ENCODE measurements around the gene EHBP1L1. TPM values are rescaled to one million over a fixed set of nuclear protein-coding genes. Genes with fewer than 3 reads are reported as not detected.

EHBP1L1 gene
- polyA plus RNA-seq, 2 of the 4 experiments (the other 2 are of a cell fraction) = 11.6 to 43.8 TPM

DNA sequence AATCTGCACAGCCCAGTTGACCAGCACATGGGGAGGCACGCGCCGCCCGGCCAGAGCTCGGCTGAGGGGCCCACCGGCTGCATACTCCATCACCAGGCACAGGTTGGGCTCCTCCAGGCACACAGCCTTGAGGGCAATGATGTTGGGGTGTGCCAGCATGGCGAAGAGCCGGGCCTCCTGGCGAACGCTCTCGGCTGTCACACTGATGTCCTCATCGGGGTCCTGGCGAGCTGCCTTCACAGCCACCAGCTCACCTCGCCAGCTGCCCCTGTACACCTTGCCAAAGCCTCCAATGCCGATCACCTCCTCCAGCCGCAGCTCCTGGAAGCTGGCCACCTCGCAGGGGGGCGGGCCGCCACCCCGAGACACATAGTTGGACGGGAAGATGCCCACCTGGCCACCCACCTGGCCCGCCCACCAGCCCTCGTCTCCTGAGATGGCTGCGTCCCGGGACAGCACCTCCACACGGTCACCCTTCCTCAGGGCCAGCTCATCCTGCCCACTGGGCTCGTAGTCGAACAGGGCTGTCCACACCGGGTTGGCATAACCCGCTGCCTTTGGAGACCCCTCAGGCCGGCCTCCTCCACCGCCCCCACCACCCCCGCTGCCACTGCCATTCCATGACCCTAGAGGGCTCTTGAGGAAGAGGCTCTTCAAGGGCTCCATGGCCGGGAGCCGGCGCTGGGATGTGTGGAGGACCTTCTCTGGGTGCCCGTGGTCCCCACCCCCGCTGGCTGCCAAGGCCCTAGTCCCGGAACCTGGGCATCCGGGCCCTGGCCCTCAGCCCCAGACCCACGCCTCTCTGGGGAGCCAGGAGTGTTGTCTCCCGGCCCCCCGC is 37.5 kb downstream of the EHBP1L1 start (continued):
- TF ChIP-seq, protein P1, sequence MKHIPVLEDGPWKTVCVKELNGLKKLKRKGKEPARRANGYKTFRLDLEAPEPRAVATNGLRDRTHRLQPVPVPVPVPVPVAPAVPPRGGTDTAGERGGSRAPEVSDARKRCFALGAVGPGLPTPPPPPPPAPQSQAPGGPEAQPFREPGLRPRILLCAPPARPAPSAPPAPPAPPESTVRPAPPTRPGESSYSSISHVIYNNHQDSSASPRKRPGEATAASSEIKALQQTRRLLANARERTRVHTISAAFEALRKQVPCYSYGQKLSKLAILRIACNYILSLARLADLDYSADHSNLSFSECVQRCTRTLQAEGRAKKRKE (CRISPR knock-in tag; IDR thresholded peaks at IDR 0.05; ENCODE audit: low read depth) = no peak
- TF ChIP-seq HEYL (CRISPR knock-in tag; IDR thresholded peaks at IDR 0.05) (no peak), RFX5 (IDR thresholded peaks at IDR 0.05) (no peak), HOXB13 (CRISPR knock-in tag; IDR thresholded peaks at IDR 0.05; ENCODE audit: low read depth) (no peak), NR3C1 (IDR thresholded peaks at IDR 0.05) (no peak)

- peak within 1 kb of the TSS; percentile 92 for H3K4me3 ChIP-seq
- 2% methylated on average over 51 of the region's 55 CpGs for WGBS (ENCODE audit: missing lambda C conversion rate)
- H3K4me2 ChIP-seq = peak within 1 kb of the TSS; percentile 98
- ATAC-seq (peak; percentile 78 to 86), FAIRE-seq (peak; percentile 100), DNase-seq (ENCODE audit: low read depth in 1 of 2, low spot score in 1 of 2) (peak; percentile 100)
- H3K4me1 ChIP-seq = peaks cover 39% of the 10 kb centered on the region
- ChIA-PET CTCF (interaction anchor here (0.7 to 20.1 kb wide), 6 partner anchors 11 to 270 kb away, joined by 3 to 249 read pairs (median 8); partner anchors contain the start of genes FAM89B and KCNK7), POLR2A (interaction anchor here (0.6 to 1.4 kb wide), 20 partner anchors 9 to 387 kb away, joined by 3 to 10 read pairs (median 4); partner anchors contain the start of genes BANF1, EIF1AD, FAM89B and FIBP)
- H3K9me3 ChIP-seq = no peaks in the 10 kb centered on the region
- H3K27ac ChIP-seq = peak within 1 kb of the TSS; percentile 96 to 98
- TF ChIP-seq MAZ (IDR thresholded peaks at IDR 0.05; ENCODE audit: borderline replicate concordance, low read depth, low read length) (0 out of 2 replicates have a peak, but pooled peaks have one; percentile 31), HOXB5 (CRISPR knock-in tag; IDR thresholded peaks at IDR 0.05) (no peak), RARB (CRISPR knock-in tag; IDR thresholded peaks at IDR 0.05) (no peak), E2F6 (IDR thresholded peaks at IDR 0.05; ENCODE audit: borderline replicate concordance, low read depth) (no peak), JUNB (IDR thresholded peaks at IDR 0.05) (no peak), RCOR1 (IDR thresholded peaks at IDR 0.05; ENCODE audit: low read depth, low read length) (no peak), PHF8 (IDR thresholded peaks at IDR 0.05; ENCODE audit: borderline replicate concordance, low read depth) (no peak), RNF2 (IDR thresholded peaks at IDR 0.05; ENCODE audit: borderline replicate concordance, low read depth) (no peak), NPAS2 (CRISPR knock-in tag; IDR thresholded peaks at IDR 0.05; ENCODE audit: borderline replicate concordance) (no peak), NR3C1 (IDR thresholded peaks at IDR 0.05) (no peak), HOXB13 (CRISPR knock-in tag; IDR thresholded peaks at IDR 0.05; ENCODE audit: low read depth) (no peak), NFE2L2 (conservative IDR thresholded peaks at IDR 0.05; ENCODE audit: low read length) (no peak), CHD2 (IDR thresholded peaks at IDR 0.05; ENCODE audit: low read length, partially characterized antibody) (peak; percentile 13), ZC3H11A (IDR thresholded peaks at IDR 0.05) (no peak), CBX8 (IDR thresholded peaks at IDR 0.05) (no peak), FOSL2 (IDR thresholded peaks at IDR 0.05) (no peak), FOSL2 (CRISPR knock-in tag; IDR thresholded peaks at IDR 0.05) (no peak), HES2 (IDR thresholded peaks at IDR 0.05) (no peak), BCL3 (IDR thresholded peaks at IDR 0.05) (no peak), CHD4 (IDR thresholded peaks at IDR 0.05; ENCODE audit: borderline replicate concordance) (no peak), CBX2 (IDR thresholded peaks at IDR 0.05; ENCODE audit: borderline replicate concordance, low read depth) (no peak), ESRRA (IDR thresholded peaks at IDR 0.05; ENCODE audit: borderline replicate concordance, low read length) (peak; percentile 75; the same call in 1 of the 2 replicates), RFX5 (IDR thresholded peaks at IDR 0.05) (0 out of 2 replicates have a peak, but pooled peaks have one; percentile 20), FOXS1 (CRISPR knock-in tag; IDR thresholded peaks at IDR 0.05) (no peak), MYC (IDR thresholded peaks at IDR 0.05; ENCODE audit: borderline replicate concordance, low read length) (no peak), EP300 (IDR thresholded peaks at IDR 0.05) (no peak), EHMT2 (IDR thresholded peaks at IDR 0.05; ENCODE audit: low read depth) (no peak), ZNF302 (CRISPR knock-in tag; IDR thresholded peaks at IDR 0.05) (no peak)
- TF ChIP-seq, protein P2, sequence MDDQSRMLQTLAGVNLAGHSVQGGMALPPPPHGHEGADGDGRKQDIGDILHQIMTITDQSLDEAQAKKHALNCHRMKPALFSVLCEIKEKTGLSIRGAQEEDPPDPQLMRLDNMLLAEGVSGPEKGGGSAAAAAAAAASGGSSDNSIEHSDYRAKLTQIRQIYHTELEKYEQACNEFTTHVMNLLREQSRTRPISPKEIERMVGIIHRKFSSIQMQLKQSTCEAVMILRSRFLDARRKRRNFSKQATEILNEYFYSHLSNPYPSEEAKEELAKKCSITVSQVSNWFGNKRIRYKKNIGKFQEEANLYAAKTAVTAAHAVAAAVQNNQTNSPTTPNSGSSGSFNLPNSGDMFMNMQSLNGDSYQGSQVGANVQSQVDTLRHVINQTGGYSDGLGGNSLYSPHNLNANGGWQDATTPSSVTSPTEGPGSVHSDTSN (IDR thresholded peaks at IDR 0.05) = peak; percentile 99
- TF ChIP-seq, protein P3, sequence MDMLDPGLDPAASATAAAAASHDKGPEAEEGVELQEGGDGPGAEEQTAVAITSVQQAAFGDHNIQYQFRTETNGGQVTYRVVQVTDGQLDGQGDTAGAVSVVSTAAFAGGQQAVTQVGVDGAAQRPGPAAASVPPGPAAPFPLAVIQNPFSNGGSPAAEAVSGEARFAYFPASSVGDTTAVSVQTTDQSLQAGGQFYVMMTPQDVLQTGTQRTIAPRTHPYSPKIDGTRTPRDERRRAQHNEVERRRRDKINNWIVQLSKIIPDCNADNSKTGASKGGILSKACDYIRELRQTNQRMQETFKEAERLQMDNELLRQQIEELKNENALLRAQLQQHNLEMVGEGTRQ (IDR thresholded peaks at IDR 0.05) = no peak
- TF ChIP-seq, protein P4, sequence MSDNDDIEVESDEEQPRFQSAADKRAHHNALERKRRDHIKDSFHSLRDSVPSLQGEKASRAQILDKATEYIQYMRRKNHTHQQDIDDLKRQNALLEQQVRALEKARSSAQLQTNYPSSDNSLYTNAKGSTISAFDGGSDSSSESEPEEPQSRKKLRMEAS (IDR thresholded peaks at IDR 0.05) = peak; percentile 86
Measured at GRCh38 chr11:65615229-65615949, 39.5 kb downstream of the EHBP1L1 start, which contains the start of gene PCNX3. TSS of gene PCNX3 (plus strand) at chr11:65615776. CDS start at chr11:65616312, 536 bp downstream.

All from A549 (cell line).